NCI-H1436 treated with DMSO at 0.1 percent for 48 hours (cell line): Measurements from ENCODE around the gene RARS1.

Experiments used
- DNase-seq: peaks from one replicate; lab custom pipeline; 2025; lab: John Stamatoyannopoulos, UW

The RARS1 gene

GRCh38 chr5:168486136-168486879, at the start of gene RARS1:
TSS of gene RARS1 (plus strand) at chr5:168486471. CDS start at chr5:168486499, 28 bp downstream.
- peak; percentile 7 for DNase-seq

DNA sequence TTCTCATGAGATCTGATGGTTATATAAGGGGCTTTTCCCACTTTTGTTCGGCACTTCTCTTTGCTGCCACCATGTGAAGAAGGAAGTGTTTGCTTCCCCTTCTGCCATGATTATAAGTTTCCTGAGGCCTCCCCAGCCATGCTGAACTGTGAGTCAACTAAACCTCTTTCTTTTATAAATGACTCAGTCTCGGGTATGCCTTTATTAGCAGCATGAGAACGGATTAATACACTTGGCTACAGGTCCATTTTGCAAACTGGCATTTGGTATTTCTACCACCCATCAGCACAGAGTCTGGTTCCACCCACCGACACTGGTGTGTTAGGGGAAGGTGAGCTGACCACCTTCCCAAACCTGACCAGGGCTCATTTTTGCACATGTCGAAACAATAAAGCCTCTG, 47.9 kb upstream of the RARS1 start:
- DNase-seq: no peak

- no peak for DNase-seq
These were observed 42.7 kb upstream of the RARS1 start for GRCh38 chr5:168443533-168443932.

DNA sequence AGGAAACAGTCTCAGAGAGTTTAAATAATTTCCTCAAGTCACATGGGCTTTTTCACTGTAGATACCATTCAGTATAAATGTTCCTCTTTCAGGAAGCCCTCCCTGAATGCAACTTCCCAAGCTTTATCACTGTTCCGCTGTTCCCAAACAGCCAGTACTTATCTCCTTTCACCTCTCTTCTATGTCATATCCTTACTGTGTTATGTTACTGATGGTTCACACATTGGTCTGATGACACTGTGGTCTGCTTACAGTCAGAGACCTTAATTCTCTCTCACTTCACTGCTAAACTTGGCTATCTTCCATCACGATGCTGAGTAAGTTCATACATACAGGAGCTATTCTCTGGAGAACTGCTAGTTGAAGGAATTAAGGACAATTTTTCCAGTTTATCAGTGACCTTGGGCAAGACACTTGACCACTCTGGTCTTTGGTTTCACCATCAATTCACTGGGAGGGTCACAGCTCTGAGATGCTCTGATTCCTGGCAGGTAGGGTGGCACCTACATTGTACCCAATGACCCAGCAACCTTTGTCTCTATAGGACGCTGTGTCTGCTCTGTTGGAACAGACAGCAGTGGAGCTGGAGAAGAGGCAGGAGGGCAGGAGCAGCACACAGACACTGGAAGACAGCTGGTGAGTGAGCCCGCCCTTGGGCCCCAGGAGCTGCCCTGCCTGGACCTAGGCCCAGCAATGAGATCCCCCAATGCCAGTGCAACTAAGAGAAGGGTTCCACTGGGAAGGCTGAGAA, 42.1 kb upstream of the RARS1 start:
- no peak for DNase-seq

- no peak for DNase-seq
These were observed 39.2 kb upstream of the RARS1 start for GRCh38 chr5:168446983-168447619.

GRCh38 chr5:168447808-168448207, 38.5 kb upstream of the RARS1 start:
- DNase-seq: no peak

DNA sequence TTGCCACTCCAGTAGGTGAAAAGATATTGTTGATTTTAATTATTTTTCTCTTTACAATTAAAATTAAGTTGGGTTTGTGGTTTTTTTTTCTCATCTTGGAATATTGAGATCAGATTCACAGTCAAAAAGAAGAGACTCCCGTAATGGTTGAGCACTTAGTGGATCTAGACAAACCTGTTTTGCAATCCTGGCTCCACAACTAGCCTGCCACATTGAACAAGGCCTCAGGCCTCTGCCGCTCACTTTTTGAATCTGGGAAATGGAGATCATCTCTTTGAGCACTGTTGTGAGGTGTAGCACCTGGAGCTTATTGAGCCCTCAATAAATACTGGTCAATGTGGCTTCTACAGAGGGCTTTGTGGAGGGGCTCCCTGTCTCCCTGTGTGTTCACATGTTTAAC, 37.1 kb upstream of the RARS1 start:
- no peak for DNase-seq

- DNase-seq: no peak
These were observed 34.7 kb upstream of the RARS1 start for GRCh38 chr5:168451565-168451964.

- no peak for DNase-seq
These were observed 31.1 kb upstream of the RARS1 start for GRCh38 chr5:168455201-168455600.

GRCh38 chr5:168457542-168457941, 28.7 kb upstream of the RARS1 start:
- DNase-seq: no peak

- DNase-seq: no peak
These were observed 25.7 kb upstream of the RARS1 start for GRCh38 chr5:168460606-168461005.

- no peak for DNase-seq
These were observed 23.2 kb upstream of the RARS1 start for GRCh38 chr5:168463081-168463480.

DNA sequence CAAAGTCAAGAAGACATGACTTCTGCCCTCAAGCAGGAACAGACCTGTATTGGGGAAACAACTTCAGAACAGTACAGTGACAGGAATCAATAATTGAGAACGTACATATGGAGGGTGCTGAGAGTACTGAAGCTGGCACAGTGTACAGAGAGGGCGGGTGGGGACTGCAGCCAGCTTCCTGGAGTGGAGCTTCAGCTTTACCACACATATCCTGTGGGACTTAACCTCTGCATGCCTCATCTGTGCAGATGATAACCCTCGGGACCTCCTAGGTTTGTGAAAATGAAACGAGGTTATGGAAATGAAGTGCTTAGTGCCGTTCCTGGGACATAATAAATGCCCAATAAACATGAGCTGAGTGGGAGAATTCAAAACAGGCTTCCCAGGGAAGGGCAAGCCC, 22.1 kb upstream of the RARS1 start:
- no peak for DNase-seq

DNA sequence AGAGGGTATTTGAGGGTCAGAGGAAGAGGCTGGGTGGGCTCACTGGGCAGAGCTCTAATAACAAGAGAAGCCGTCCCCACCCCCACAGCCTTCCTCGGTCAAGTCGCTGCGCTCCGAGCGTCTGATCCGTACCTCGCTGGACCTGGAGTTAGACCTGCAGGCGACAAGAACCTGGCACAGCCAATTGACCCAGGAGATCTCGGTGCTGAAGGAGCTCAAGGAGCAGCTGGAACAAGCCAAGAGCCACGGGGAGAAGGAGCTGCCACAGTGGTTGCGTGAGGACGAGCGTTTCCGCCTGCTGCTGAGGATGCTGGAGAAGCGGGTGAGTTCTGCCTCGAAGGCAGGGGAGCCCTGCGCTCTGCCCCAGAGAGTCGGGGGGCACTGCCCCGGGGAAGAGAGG, 21.6 kb upstream of the RARS1 start:
- DNase-seq: no peak

DNA sequence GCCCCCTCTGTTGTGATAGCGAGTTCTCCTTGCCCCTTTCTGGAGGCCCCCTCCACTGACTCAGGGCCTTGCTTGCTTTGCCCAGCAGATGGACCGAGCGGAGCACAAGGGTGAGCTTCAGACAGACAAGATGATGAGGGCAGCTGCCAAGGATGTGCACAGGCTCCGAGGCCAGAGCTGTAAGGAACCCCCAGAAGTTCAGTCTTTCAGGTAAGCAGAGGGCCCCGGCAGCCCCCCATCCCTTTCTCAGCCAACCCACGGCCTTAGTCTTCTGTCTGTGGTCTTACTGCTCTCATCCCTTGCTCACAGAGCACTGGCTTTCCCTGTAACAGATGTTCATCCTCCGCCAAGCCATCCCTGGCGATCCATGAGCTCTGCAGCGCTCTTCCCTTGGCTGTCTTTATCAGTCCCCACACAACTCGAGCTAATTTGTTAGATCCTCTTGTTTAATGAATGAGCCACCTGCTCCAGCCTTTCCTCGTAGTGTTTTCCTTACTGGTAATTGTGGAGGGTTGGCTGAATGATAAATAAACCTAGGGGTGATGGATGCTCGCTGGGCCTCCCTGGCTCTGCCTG, 18.4 kb upstream of the RARS1 start:
- no peak for DNase-seq

DNA sequence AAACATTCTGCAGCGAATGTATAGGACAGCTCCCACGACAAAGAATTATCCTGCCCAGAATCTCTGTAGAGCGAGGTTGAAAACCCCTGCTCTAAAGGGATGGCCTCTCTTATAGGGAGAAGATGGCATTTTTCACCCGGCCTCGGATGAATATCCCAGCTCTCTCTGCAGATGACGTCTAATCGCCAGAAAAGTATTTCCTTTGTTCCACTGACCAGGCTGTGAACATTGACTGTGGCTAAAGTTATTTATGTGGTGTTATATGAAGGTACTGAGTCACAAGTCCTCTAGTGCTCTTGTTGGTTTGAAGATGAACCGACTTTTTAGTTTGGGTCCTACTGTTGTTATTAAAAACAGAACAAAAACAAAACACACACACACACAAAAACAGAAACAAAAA, 17.4 kb upstream of the RARS1 start:
- no peak for DNase-seq

DNA sequence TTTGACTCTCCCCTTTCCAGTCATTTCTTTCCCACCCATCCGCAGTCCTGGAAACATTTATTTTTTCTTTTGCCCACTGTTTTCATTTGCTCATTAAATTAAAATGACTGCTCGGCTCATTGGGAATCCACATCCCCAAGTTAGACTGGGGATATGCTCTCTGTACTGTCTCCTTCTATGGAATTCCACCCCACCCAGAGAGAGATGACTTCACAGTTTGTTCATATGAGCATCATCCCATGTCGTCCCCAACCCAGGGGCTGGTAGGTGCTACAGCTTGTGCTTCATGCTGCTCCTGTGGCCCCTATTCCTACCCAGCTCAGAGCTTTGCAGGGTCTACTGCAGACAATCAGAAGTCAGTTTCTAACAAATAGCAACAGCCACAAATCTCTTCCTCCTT, 16.5 kb upstream of the RARS1 start:
- no peak for DNase-seq

DNA sequence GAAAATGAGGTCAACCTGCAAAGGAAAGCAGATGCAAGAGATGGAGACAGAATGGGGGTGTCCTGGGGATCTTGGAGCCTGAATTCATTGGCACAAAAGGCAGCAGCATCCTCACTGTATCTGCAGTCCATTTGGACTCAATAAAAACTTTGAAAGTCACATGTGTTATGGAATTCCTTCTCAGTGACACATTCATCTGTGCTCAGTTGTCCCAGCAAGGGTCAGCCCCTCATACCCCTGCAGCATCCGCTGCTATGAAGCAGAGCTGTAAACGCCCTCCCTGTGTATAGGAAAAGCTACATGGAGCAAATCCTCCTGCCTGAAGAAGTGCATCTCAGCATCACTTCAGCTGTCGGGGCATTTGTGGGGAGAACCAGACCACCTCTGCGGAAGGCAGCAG, 14.5 kb upstream of the RARS1 start:
- DNase-seq: no peak

DNA sequence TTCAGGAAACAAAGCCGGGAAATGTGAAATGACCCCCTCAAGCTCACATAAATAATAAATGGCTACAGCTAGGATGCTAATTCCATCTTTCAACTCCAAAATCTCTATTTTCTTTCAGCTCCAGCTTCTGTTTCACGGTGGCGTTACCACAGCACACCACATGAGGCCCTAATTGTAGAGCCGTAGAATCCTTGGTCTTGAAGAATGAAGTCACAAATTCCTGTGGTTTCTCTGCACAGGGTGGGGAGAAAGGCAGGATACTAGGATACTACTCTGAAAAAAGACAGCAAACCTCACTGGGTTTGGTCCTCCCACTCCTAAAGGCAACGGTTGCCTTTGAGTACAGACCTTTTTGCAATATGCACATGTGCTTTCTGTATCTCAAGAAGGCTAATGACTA, 13.9 kb upstream of the RARS1 start:
- DNase-seq: no peak

DNA sequence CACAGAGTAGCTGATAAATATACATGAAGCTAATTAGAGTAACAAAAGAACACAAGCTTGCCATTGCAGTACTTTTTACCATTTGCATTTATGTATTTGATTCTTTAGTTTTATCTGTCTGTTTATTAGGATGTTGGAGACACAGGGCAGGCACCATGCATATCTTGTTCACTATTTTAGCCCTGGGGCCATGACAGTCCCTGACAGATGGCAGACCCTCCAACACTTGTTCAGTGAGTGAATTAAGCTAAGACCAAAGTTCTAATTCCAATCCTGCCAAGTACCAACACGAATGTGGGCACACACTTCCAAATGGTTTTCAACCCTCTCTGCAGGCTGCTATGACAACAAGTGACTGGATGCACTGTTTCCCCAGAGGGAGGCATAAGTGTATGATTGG, 12.0 kb upstream of the RARS1 start:
- DNase-seq: no peak

GRCh38 chr5:168477060-168477459, 9.2 kb upstream of the RARS1 start:
- no peak for DNase-seq

GRCh38 chr5:168479166-168479565, 7.1 kb upstream of the RARS1 start:
- no peak for DNase-seq

DNA sequence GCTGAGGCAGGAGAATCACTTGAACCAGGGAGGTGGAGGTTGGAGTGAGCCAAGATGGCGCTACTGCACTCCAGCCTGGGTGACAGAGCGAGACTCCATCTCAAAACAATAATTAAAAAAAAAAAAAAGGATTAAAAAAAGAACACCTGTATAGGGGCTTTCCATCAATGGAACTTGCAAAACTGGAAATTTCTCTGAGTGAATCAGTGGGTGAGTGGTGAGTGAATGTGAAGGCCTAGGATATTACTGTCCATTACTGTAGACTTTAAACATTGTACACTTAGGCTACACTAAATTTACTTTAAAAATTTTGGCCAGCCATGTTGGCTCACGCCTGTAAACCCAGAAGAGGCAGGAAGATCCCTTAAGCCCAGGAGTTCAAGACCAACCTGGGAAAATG, 5.7 kb upstream of the RARS1 start:
- no peak for DNase-seq
